Eye (tissue), 1 donor: Measurements from ENCODE around the gene ARHGAP6.

Experiments
- DNase-seq: peaks from one replicate; pipeline ENCODE4 v3.0.0-alpha.2; 2015

The ARHGAP6 gene

DNA sequence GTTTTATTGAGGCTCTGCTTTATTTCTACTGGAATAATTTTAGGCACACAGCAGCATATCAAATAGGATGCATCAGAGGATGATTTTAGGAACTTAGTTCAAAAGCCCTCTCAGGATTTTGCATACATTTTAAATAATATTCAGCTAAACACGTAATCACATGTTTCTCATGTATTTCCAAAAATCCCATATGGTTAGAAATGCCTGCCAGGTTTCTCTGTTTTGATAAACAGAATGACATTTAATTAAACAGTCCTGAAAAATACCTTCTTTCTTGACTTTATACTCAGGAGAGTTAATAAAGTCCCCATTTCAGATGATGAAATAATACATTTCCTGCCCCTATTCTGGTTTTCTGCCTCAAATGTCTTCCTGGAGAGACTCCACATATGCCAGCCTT lies 459.0 kb downstream of the ARHGAP6 start:
- no peak for DNase-seq

- no peak for DNase-seq
Measured at GRCh38 chrX:11205796-11206195, 459.9 kb downstream of the ARHGAP6 start.

DNA sequence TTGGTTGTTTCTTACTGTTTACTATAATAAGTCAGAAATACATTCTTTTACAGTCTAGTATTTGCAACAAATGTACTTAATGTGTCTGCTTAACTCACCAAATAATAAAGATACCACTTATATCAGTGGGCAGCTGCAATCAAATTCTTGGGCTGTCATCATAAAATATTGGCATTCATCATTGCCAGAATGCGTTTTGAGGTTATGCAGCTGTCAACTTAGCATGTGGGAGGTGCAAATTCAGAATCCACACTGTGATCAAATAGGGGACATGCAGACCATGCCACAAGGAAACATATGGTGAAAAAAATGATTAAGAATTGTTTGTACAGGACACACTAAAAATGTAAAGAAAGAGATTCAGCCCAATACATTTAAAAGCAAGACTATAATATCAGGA lies 468.0 kb downstream of the ARHGAP6 start:
- no peak for DNase-seq

- DNase-seq: peak; percentile 9
Measured at GRCh38 chrX:11196476-11196875, 469.2 kb downstream of the ARHGAP6 start.

GRCh38 chrX:11193035-11193469 lies 472.7 kb downstream of the ARHGAP6 start:
- DNase-seq: peak; percentile 11

DNA sequence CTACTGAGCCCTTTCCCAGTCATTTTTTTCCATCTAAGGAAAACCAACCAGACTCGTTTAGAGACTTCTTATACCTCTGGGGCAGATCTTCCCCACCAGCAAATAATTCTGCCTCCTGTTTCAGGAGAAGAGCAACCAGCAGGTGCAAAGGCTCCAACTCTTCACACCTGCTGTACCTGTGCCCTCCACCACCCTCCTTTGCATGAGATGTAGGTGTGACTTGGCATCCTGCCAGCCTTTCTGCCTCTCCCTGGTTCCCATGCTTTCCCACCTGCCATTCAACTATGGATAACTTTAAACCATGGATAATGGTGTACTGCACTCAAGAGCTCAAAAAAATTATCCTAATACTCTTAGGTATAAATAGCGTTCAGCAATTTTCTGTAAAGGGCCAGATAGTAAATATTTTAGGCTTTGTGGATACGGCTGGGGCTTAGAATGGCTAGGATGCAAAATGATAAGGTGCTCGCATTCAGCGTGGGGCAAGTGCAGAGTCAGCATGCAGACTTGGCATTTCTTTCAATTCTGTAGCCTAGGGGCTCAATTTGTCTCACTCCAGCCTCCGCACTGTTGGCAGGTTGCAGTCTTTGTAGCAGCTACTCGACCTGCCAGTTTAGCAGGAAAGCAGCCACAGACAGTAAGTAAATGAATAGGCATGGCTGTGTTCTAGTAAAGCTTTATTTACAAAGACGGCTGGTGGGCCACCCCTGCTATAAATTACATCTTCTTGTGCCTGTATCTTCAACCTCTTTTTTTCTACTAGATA lies 474.8 kb downstream of the ARHGAP6 start:
- no peak for DNase-seq

- DNase-seq: no peak
Measured at GRCh38 chrX:11189097-11189496, 476.6 kb downstream of the ARHGAP6 start.

DNA sequence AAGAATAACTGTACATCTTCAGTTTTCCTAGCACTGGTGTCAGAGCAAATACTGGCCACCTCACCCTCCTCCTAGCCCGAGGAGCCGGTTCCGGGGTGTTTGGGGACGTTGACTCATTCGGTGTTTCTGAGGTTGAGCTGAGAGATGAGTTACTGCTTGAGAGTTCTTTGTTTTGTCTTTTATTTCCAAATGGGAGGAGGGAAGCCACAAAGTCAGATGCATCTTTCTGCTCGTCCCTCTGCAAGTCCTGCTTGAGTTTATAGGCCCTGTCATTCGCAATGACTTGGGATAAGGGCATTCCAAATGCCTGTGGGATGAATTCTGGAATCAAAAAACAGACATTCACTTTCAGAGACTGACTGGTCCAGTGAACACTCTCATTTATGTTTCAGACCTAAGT lies 477.1 kb downstream of the ARHGAP6 start:
- DNase-seq: no peak

DNA sequence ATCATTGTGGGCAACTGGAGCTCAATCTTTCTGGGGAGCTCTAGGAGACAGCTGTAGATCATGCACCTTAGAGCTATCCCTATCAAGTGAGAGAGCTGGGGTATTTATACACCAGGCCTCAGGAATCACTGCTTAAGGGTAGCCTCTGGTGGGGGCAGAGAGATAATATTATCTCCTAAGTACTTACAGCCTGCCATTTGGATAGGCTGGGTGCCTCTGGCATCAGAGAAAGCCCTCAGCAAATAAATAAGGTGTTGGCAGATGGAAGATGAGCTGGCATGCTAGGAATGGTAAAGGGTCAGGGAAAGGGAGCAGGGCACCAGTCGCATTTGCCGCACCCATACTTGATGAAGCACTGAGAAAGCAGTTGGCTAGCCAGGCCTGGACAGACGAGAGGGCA lies 478.7 kb downstream of the ARHGAP6 start:
- no peak for DNase-seq

DNA sequence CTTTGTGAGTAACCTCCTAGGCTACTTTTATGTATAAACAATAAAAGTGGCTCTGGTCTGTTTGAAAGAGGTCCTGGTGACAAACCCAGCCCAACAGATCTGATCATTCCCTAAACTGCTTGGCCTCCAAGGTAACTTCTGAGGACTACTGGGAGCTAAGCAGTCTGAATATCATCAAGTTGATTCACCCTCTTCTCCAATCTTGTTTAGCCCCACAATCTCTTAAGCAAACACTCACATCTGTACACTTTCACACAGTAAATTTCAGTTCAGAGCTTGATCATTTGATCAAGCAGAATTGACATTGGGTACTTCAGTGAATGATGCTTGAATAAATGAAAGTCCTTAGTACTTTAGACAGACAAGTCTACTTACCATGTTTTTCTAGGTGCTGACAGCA lies 479.9 kb downstream of the ARHGAP6 start:
- DNase-seq: no peak

DNA sequence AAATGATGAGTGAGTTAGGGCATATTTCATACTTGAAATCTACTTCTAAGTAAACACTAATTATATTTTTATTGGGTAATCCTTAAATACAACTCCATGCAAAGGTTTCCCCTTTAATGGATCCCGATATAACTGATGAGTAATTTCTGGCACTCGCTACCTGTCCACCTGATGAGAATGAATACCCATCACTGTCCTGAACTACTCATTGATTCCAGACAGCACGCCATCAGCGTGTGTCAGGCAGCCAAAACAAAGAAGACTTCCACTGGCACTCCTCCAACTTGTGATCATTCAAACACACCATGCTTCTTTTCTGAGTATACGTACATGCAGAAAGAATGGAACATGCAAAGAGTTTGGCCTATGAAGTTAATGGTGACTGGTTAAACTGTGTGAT lies 485.1 kb downstream of the ARHGAP6 start:
- DNase-seq: peak; percentile 41

- no peak for DNase-seq
Measured at GRCh38 chrX:11172415-11172814, 493.3 kb downstream of the ARHGAP6 start.

- DNase-seq: no peak
Measured at GRCh38 chrX:11171956-11172355, 493.8 kb downstream of the ARHGAP6 start.

DNA sequence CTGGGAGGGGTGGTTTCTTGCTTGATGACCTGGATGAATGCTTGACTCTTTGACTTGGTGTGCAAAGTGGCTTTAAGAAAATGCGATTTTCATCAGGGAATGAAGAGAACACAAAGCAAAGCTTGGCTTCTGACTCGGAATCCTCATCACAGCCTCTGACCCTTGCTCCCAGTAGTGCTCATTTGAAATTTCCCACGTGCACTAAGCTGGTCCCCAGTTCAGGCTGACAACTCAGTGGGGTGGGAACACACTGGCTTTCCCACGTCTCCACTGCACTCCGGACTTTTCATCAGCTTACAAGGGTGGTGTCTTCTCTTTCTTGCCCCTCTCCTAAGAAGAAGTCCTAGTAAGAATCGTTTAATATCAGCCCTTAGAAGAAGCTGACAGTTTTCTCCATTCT lies 501.3 kb downstream of the ARHGAP6 start:
- no peak for DNase-seq

DNA sequence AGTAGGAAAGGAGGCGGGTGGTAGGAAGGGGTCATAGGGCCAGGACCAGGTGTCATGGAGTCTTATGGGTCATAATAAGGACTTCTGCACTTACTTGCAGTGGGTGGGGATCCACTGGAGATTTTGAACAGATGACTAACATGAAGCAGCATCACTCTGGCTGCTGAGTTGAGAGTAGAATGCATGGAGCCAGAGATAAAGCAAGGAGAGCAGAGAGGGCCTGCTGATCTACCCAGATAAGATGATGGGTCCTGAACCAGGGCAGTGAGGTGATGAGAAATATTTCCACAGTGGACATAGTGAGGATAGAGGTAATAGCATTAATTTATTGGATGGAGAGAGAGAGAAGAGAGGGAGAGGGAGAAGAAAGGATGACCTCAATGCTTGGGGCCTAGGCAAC lies 506.6 kb downstream of the ARHGAP6 start:
- no peak for DNase-seq

GRCh38 chrX:11151799-11152559 lies 513.7 kb downstream of the ARHGAP6 start:
- DNase-seq: no peak

- no peak for DNase-seq
Measured at GRCh38 chrX:11148401-11148800, 517.3 kb downstream of the ARHGAP6 start.

DNA sequence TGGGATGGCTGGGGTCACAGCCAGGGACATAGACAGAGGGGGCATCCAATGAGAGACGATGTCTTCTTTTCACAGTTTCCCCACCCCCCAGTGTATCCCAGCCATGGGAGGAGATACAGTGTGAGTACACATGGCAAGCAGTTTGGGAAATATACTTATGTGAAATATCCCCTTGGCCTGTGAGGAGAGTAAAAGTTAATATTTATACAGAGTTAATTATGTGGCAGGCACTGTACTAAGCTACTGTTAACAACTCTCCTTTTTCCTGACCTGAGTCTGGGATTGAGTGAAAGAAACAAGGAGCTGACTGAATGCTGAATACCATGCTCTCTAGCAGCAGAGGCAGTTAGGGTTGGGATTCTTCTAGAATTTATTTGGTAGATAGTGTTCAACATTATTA lies 519.3 kb downstream of the ARHGAP6 start:
- no peak for DNase-seq

GRCh38 chrX:11143931-11144678 lies 521.6 kb downstream of the ARHGAP6 start:
- peak; percentile 92 for DNase-seq

DNA sequence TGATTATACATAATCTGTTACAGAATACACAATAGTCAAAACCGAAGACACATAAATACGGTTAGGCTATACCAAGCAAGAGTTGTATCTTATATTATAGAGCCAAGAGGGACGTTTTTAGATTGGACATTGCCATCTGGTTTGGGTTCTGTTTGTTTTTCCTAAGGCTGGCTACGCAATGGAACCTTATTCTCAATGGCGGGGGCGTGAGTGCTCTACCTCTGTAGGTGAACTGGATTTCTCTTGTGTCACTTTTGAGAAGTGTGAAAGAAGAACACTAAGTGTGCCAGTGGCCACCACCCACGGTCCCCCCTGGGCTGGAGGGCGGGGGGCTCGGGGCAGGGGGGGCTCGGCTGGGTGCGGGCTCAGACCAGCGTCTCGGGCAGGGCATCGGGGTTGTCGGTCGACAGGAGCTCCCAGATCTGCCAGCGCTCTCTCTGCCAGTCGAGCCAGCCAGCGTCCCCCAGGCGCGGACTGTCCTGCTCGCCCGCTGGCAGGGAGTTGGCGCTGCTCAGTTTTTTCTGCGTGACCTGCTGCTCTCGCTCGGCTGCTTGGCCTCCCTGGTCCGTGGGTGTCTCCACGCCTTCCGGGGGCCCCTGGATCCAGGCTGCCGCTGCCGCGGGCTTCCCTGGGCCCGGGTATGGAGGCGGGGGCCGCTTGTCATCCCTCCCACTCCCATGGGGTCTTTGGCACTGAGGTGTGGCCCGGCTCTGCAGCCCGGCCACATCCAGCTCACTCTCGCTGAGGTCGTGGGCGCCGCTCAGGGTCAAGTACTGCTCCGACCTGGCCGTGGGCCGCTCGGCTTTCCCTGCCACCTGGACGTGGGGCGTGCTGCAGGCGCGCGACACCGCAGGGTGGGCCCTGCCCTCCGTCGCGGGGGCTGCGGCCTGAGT lies 527.0 kb downstream of the ARHGAP6 start:
- no peak for DNase-seq

- peak; percentile 75 for DNase-seq
Measured at GRCh38 chrX:11137543-11138139, 528.1 kb downstream of the ARHGAP6 start.

GRCh38 chrX:11135564-11136185 lies 530.0 kb downstream of the ARHGAP6 start:
- peak; percentile 13 for DNase-seq
